Retina (tissue), 1 donor: ENCODE data around the gene CABP4.

ENCODE experiments used
- DNase-seq: peaks from one replicate; pipeline ENCODE4 v3.0.0-alpha.2; 2016

CABP4 gene

GRCh38 chr11:67455054-67455453, at the start of gene CABP4:
Gene CABP4 (plus strand): TSS chr11:67455354. CDS start chr11:67455424, 70 bp downstream.
- no peak for DNase-seq

- DNase-seq, result no peak
Measured at GRCh38 chr11:67405688-67406339, 49.3 kb upstream of the CABP4 start.

GRCh38 chr11:67406420-67406968, 48.7 kb upstream of the CABP4 start:
- no peak for DNase-seq

- DNase-seq, result no peak
Measured at GRCh38 chr11:67406969-67407687, 48.0 kb upstream of the CABP4 start.

- no peak for DNase-seq
Measured at GRCh38 chr11:67407688-67408163, 47.4 kb upstream of the CABP4 start.

- DNase-seq, result no peak
Measured at GRCh38 chr11:67408437-67409200, 46.5 kb upstream of the CABP4 start.

GRCh38 chr11:67409261-67409666, 45.9 kb upstream of the CABP4 start:
- DNase-seq, result no peak

- DNase-seq, result no peak
Measured at GRCh38 chr11:67409781-67410368, 45.3 kb upstream of the CABP4 start.

- DNase-seq, result no peak
Measured at GRCh38 chr11:67410369-67410831, 44.8 kb upstream of the CABP4 start.

- no peak for DNase-seq
Measured at GRCh38 chr11:67410984-67411784, 44.0 kb upstream of the CABP4 start.

GRCh38 chr11:67411785-67412152, 43.4 kb upstream of the CABP4 start:
- DNase-seq, result no peak

- DNase-seq, result no peak
Measured at GRCh38 chr11:67412495-67413179, 42.5 kb upstream of the CABP4 start.

- no peak for DNase-seq
Measured at GRCh38 chr11:67413266-67413849, 41.8 kb upstream of the CABP4 start.

GRCh38 chr11:67415501-67416304, 39.5 kb upstream of the CABP4 start, which contains the start of gene CARNS1:
Gene CARNS1 (plus strand): TSS chr11:67415678. CDS start chr11:67416200, 522 bp downstream.
- no peak for DNase-seq

- no peak for DNase-seq
Measured at GRCh38 chr11:67416416-67417335, 38.5 kb upstream of the CABP4 start.

GRCh38 chr11:67417425-67417824, 37.7 kb upstream of the CABP4 start:
- no peak for DNase-seq

GRCh38 chr11:67418476-67419281, 36.5 kb upstream of the CABP4 start:
- no peak for DNase-seq
